Transverse colon (tissue), 4 donors: ENCODE results near the gene HPSE. TPM values are rescaled to one million over a fixed set of nuclear protein-coding genes. Genes with fewer than 3 reads are reported as not detected.

Experiments
- DNase-seq: peaks from one replicate; pipeline ENCODE4 v3.0.0-alpha.2; 2019
- H3K27ac ChIP-seq, 4 donors: fragments of 200-600 bp; sonication (generic); 2 replicates each; pipeline ENCODE4 v1.5.1; 2016 to 2018; ENCODE audit warnings: inconsistent platforms in 4 of 4
- H3K27me3 ChIP-seq: fragments of 200-600 bp; sonication (generic); 2 replicates; pipeline ENCODE4 v1.5.1; 2017; ENCODE audit warnings: inconsistent platforms
- H3K36me3 ChIP-seq, 4 donors: fragments of 200-600 bp; sonication (generic); 2 replicates each; pipeline ENCODE4 v1.5.1; 2017 to 2019; ENCODE audit warnings: inconsistent platforms in 4 of 4
- H3K4me1 ChIP-seq, 4 donors: fragments of 200-600 bp; sonication (generic); 2 replicates each; pipeline ENCODE4 v1.5.1; 2017 to 2020; ENCODE audit warnings: inconsistent platforms in 4 of 4
- H3K4me3 ChIP-seq, 4 donors: fragments of 200-600 bp; sonication (generic); 1 replicate in 1 of 4; 2 replicates in 3 of 4; pipeline versions ENCODE4 v1.5.1 to v1.6.1; 2017 to 2019; ENCODE audit warnings: inconsistent platforms in 4 of 4
- H3K9me3 ChIP-seq, 2 donors: fragments of 200-600 bp; sonication (generic); 2 replicates each; pipeline ENCODE4 v1.5.1; 2017 to 2019; ENCODE audit warnings: inconsistent platforms in 2 of 2
- CTCF ChIP-seq, 5 experiments: fragments of 200-600 bp in 3 of 5; fragments of 450-650 bp in 2 of 5; sonication (generic) in 3 of 5; IDR thresholded peaks; 1 replicate in 2 of 5; 2 replicates in 3 of 5; pipeline ENCODE4 v1.5.1; 2016 to 2017; ENCODE audit warnings: antibody characterized with exemption in 5 of 5, inconsistent platforms in 3 of 5, mild to moderate bottlenecking in 2 of 5, moderate library complexity in 1 of 5
- EP300 ChIP-seq: sonication (generic); formaldehyde crosslinking; IDR thresholded peaks from one replicate; pipeline ENCODE4 v1.6.1; 2017; ENCODE audit warnings: antibody characterized with exemption, low read depth
- POLR2A ChIP-seq: fragments of 450-650 bp; IDR thresholded peaks from one replicate; pipeline ENCODE4 v1.6.1; 2016; ENCODE audit warnings: antibody characterized with exemption, mild to moderate bottlenecking, moderate library complexity
- POLR2AphosphoS5 ChIP-seq, 3 donors: sonication (generic); formaldehyde crosslinking; IDR thresholded peaks; one replicate each; pipeline ENCODE4 v1.6.1; 2016; ENCODE audit warnings: antibody characterized with exemption in 3 of 3
- whole genome bisulfite sequencing, 2 donors: methylation state at CpG; one replicate each; pipeline ENCODE4 v1.1.5; 2018; ENCODE audit warnings: low coverage in 1 of 2; 5-methylcytosine and 5-hydroxymethylcytosine counted together
- in situ Hi-C, 4 donors: fragments of 200-750 bp; cut with MboI; loops; one replicate each; pipeline versions ENCODE4 v1.15.0 to v1.15.1; 2017; ENCODE audit warnings: low sequenced_read_pairs in 3 of 4, low pct_ligation_motif_present in 1 of 4, low pct_unique_long_range_greater_than_20kb in 1 of 4
- intact Hi-C: fragments of 100-400 bp; cut with DNase I; formaldehyde crosslinking; loops from one replicate; pipeline ENCODE4 v1.15.1; 2023; ENCODE audit warnings: low total_unique reads
- total RNA-seq, 4 donors: library from RNA; depleted of rRNA; stranded (reverse); fragments of >200 nt; gene quantifications; one replicate each; pipeline ENCODE4 v1.1.0, GENCODE V29; 2016

The HPSE gene
- total RNA-seq, 4 donors from 2014 or later: 0.75 to 5.4 (median 4.3) TPM

- Histone ChIP-seq H3K9me3 (no peaks in the 10 kb centered on the region), H3K27ac (peak overlapping the region in 1 of 4 donors; percentile 16), H3K36me3 (no peaks in the 10 kb centered on the region), H3K4me1 (peaks cover 15 to 50% (median 43%) of the 10 kb centered on the region in 4 donors), H3K27me3 (no peaks in the 10 kb centered on the region), H3K4me3 (no peak overlapping the region)
- no peak for DNase-seq
- intact Hi-C loops (no loop called here), in situ Hi-C loops (loop anchor here (10.0 to 25.0 kb wide), 5 partner anchors 171 to 796 kb away; partner anchors contain the start of gene THAP9 (in 1 of the 4))
- TF ChIP-seq POLR2A (no peak), POLR2AphosphoS5 (IDR thresholded peaks at IDR 0.05) (no peak), EP300 (no peak), CTCF (IDR thresholded peaks at IDR 0.05) (no peak)
Observed at GRCh38 chr4:83258461-83258860, 76.2 kb downstream of the HPSE start.

- Histone ChIP-seq H3K4me3 (no peak overlapping the region), H3K4me1 (peaks cover 15 to 53% (median 42%) of the 10 kb centered on the region in 4 donors), H3K9me3 (no peaks in the 10 kb centered on the region), H3K27ac (peak overlapping the region; percentile 16 to 78 (median 46)), H3K36me3 (no peaks in the 10 kb centered on the region), H3K27me3 (no peaks in the 10 kb centered on the region)
- WGBS, 2 donors: 90 to 93% methylated on average over 3 to 7 of the region's 7 CpGs
- DNase-seq: no peak
- TF ChIP-seq CTCF (IDR thresholded peaks at IDR 0.05) (no peak), POLR2AphosphoS5 (IDR thresholded peaks at IDR 0.05) (no peak), EP300 (no peak), POLR2A (no peak)
- in situ Hi-C loops: loop anchor here (10.0 to 25.0 kb wide), 5 partner anchors 171 to 796 kb away; partner anchors contain the start of gene THAP9 (in 1 of the 4)
- intact Hi-C loops: no loop called here
Observed at GRCh38 chr4:83257811-83258210, 76.8 kb downstream of the HPSE start.

- Histone ChIP-seq H3K36me3 (no peaks in the 10 kb centered on the region), H3K27ac (peak overlapping the region; percentile 74 to 81 (median 79)), H3K4me3 (no peak overlapping the region), H3K9me3 (no peaks in the 10 kb centered on the region), H3K27me3 (no peaks in the 10 kb centered on the region), H3K4me1 (peaks cover 8 to 47% (median 34%) of the 10 kb centered on the region in 4 donors)
- no peak for DNase-seq
- 14 to 30% methylated on average over 1 of the region's 1 CpG for WGBS, 2 donors
- in situ Hi-C loops: loop anchor here (10.0 to 25.0 kb wide), 5 partner anchors 168 to 793 kb away; partner anchors contain the start of gene THAP9 (in 1 of the 4)
- TF ChIP-seq EP300 (no peak), POLR2AphosphoS5 (IDR thresholded peaks at IDR 0.05) (peak in 2 of 3 donors; percentile 34 to 68)
- intact Hi-C loops: no loop called here
Observed at GRCh38 chr4:83255584-83255983, 79.1 kb downstream of the HPSE start.

GRCh38 chr4:83252782-83253405 lies 81.8 kb downstream of the HPSE start:
- TF ChIP-seq POLR2A (no peak), CTCF (IDR thresholded peaks at IDR 0.05) (peak; percentile 61 to 86 (median 75)), POLR2AphosphoS5 (IDR thresholded peaks at IDR 0.05) (peak in 1 of 3 donors; percentile 14), EP300 (no peak)
- peaks cover 5 to 52% (median 38%) of the 10 kb centered on the region in 4 donors for H3K4me1 ChIP-seq
- no peak overlapping the region for H3K4me3 ChIP-seq
- no peaks in the 10 kb centered on the region for H3K27me3 ChIP-seq
- peak overlapping the region in 3 of 4 donors; percentile 1 to 43 (median 9) for H3K27ac ChIP-seq
- H3K36me3 ChIP-seq: no peaks in the 10 kb centered on the region
- 22 to 33% methylated on average over 7 of the region's 7 CpGs for WGBS, 2 donors
- in situ Hi-C loops (loop anchor here (10.0 to 25.0 kb wide), 5 partner anchors 166 to 791 kb away; partner anchors contain the start of gene THAP9 (in 1 of the 4)), intact Hi-C loops (no loop called here)
- H3K9me3 ChIP-seq: no peaks in the 10 kb centered on the region
- DNase-seq: peak; percentile 89
